GM19452 (cell line): ENCODE measurements around the gene CCL17.

ENCODE experiments used
- ATAC-seq: cut with Tn5 transposase; IDR thresholded peaks from one replicate; pipeline ENCODE4 v1.9.1; 2021; ENCODE audit not compliant: unreplicated experiment

CCL17 gene

GRCh38 chr16:57377080-57377841 is 27.3 kb upstream of the CCL17 start:
- peak; percentile 63 for ATAC-seq

DNA sequence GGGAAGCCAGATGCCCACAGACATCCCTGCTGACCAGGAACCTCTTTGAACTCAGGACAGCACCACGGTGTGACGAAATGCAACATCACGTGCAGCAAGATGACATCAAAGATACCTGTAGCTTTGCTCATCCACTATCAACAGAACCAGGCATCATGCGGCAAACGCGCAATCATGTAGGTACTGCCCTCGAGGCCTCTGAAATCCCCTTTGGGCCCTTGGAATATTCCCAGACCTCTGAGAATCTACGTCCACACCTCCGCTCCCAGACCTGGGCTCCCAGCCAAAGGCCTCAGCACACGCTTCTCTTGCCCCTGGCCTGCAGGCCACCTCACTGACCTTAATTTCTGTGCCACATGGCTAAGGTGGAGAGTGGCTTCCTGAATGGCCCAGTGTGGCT is 25.0 kb upstream of the CCL17 start:
- ATAC-seq = no peak

DNA sequence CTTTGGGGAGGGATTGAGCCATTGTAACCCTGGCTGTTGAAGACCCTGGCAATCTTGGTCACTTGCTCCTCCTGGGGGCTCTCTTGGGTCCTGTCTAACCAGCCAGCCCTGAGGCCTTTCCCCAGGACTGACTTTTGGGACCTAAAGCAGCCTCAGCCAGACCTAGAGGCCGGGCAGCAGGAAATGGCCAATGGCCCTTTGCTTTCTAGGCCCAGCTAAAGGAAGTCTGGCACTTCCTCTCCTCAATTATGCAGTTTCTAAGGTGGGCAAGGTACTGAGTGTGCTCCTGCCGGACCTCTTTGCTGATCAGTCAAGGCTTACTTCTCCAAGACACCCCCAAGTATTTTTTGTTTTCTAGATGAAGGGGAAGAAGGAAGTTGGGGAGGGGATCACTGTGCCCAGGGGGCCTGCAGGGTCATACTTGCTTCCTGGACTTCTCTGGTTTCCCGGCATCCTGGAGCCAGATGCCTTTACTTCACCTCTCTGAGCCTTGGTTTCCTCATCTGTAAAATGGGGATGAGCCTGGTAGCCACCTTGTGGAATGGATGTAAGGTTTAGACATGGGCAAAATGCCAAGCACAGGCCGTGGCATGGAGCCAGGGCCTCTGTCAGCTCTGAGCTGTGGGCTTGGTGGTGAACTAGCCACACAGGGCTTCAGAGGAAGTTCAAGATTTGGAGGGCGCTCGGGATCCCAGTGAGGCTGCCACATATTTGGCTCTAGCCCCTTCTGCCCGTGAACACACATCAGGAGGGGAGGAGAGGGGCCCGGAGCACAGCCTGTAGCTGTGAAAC is 23.7 kb upstream of the CCL17 start:
- no peak for ATAC-seq

DNA sequence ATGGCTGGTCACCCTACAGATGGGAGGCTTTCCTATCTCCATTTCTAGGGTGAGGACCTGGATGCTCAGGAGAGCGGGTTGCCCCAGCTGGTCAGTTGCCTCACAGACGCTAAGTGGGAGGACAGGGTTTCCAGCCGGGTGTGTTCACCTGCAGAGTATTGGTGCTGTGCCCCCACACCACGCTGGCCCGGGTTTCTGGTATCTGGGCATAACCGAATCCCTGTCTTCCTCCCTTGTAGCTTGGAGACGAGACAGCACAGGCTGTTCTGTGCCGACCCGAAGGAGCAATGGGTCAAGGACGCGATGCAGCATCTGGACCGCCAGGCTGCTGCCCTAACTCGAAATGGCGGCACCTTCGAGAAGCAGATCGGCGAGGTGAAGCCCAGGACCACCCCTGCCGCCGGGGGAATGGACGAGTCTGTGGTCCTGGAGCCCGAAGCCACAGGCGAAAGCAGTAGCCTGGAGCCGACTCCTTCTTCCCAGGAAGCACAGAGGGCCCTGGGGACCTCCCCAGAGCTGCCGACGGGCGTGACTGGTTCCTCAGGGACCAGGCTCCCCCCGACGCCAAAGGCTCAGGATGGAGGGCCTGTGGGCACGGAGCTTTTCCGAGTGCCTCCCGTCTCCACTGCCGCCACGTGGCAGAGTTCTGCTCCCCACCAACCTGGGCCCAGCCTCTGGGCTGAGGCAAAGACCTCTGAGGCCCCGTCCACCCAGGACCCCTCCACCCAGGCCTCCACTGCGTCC is 22.6 kb upstream of the CCL17 start:
- no peak for ATAC-seq

- no peak for ATAC-seq
These were observed 21.9 kb upstream of the CCL17 start for GRCh38 chr16:57382535-57383275.

- no peak for ATAC-seq
These were observed 21.0 kb upstream of the CCL17 start for GRCh38 chr16:57383276-57384247.

DNA sequence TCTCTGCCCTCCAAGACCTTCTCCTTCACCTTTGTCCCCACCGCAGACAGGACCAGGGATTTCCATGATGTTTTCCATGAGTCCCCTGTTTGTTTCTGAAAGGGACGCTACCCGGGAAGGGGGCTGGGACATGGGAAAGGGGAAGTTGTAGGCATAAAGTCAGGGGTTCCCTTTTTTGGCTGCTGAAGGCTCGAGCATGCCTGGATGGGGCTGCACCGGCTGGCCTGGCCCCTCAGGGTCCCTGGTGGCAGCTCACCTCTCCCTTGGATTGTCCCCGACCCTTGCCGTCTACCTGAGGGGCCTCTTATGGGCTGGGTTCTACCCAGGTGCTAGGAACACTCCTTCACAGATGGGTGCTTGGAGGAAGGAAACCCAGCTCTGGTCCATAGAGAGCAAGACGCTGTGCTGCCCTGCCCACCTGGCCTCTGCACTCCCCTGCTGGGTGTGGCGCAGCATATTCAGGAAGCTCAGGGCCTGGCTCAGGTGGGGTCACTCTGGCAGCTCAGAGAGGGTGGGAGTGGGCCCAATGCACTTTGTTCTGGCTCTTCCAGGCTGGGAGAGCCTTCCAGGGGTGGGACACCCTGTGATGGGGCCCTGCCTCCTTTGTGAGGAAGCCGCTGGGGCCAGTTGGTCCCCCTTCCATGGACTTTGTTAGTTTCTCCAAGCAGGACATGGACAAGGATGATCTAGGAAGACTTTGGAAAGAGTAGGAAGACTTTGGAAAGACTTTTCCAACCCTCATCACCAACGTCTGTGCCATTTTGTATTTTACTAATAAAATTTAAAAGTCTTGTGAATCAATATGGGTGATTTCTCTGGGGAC is 20.1 kb upstream of the CCL17 start:
- ATAC-seq = no peak

DNA sequence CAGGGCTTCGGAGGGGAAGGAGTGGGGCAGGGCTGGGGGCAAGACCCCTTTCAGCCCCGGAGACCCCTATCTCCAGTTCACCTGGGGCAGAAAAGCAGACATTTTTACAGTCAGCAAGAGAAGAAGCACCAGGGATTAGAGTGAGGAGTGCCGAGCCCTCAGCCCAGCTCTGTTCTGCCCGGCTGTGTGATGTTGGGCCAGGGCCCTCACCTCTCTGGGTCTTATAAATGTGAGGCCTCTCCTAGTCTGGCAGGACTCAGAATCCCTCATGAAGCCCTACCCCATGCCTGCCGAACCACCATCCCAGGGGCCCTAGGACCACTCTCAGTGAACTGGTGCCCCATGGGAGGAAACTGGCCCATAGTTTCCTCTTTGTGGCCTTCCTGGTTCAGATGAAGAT is 19.5 kb upstream of the CCL17 start:
- ATAC-seq = no peak

DNA sequence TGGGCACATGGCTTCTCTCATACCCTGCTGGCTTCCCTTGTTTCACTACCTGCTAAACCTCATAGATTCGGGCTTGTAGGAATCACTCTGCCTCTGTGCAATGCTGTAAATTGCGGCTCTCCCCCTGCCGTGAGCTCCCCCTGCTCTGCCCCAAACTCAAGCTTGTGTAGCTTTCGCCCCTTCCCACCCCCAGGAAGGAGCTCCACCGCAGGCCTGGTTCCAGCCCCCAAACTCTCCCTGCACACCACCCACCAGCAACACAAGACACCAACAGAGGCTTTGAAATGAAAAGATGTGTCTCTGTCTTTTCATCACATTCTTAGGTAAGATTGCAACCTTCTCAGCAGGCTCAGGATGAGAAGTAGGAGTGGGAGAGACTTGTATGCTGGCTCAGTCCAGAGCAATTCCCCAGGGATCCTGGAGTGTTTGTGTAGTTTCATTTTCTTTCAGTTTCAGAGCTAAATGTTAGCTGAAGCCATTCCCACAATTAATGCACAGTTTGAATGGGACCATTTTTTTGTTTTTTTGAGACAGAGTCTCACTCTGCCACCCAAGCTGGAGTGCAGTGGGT is 18.1 kb upstream of the CCL17 start:
- no peak for ATAC-seq

DNA sequence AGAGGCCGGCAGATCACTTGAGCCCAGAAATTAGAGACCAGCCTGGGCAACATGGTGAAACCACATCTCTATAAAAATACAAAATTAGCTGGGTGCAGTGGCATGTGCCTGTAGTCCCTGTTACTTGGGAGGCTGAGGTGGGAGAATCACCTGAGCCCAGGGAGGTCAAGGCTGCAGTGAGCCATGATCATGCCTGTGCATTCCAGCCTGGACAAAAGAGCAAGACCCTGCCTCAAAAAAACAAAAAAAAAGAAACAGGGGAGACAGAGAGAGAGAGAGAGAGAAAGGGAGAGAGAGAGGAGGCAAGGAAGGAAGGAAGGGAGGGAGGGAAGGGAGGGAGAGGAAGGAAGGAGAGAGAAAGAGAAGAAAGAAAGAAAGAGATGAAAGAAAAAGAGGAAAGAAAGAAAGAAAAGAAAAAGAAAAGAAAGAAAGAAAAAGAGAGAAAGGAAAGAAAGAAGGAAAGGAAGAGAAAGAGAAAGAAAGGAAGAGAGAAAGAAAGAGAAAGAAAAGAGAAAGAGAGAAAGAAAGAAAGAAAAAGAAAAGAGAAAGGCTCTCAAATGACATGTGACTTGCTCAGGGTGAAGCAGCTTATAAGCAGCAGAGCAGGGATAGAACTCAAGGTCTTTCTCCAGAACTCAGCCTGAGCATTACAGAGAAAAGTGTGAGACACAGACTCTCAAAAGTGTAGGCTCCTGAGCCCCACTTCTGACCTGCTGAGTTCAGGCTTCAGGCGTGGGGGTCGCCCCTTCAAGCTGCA is 16.8 kb upstream of the CCL17 start:
- no peak for ATAC-seq

- no peak for ATAC-seq
These were observed 16.0 kb upstream of the CCL17 start for GRCh38 chr16:57388359-57389086.

DNA sequence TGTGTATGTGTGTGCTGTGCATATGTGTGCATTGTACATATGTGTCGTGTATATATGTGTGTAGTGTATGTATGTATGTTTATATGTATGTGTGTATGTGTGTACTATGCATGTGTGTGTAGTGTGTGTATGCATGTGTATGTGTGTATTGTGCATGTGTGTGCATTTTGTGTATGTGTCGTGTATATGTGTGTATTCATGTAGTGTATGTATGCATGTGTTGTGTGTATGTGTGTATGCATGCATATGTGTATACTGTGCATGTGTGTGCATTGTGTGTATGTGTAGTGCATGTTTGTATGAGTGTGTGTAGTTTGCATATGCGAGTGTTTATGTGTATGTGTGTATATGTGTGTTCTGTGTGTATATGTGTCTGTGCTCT is 15.5 kb upstream of the CCL17 start:
- ATAC-seq = no peak

GRCh38 chr16:57390636-57391295 is 13.8 kb upstream of the CCL17 start:
- ATAC-seq = no peak

DNA sequence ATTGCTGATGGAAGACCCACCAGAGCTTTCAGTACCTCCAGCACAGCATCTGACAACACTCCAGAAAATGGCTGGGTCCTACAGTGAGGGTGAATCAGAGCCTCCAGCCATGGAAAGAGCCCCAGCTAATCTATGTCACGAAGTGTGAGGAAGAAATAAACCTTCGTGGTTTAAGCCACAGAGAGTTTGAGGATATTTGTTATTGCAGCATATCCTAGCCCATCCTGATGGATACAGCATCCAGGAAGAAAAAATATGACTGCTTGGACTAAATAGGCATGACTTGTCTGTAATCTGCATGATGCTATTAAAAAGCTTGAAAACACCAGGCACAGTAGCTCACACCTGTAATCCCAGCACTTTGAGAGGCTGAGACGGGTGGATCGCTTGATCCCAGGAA is 13.3 kb upstream of the CCL17 start:
- ATAC-seq = no peak

DNA sequence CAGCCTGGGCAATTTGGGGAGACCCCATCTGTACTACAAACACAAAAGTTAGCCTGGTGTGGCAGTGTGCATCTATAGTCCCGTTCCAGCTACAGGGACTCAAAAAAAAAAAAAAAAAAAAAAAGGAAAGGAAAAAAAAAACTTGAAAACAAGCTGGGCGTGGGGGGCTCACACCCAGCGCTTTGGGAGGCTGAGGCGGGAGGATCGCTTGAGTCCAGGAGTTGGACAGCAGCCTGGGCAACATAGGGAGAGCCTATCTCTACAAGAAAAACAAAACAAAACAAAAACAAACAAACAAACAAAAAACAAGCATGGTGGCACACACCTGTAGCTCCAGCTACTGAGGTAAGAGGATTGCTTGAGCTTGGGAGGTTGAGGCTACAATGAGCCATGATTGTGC is 12.9 kb upstream of the CCL17 start:
- ATAC-seq = no peak

GRCh38 chr16:57392694-57393093 is 11.9 kb upstream of the CCL17 start:
- no peak for ATAC-seq

- ATAC-seq = no peak
These were observed 10.1 kb upstream of the CCL17 start for GRCh38 chr16:57394444-57394843.
